Esophagus squamous epithelium (tissue), 4 donors: ENCODE data around the gene GOSR1.

ENCODE experiments used
- CTCF ChIP-seq, 6 experiments: fragments of 450-650 bp in 4 of 6; fragments of 200-600 bp in 2 of 6; sonication (generic) in 2 of 6; IDR thresholded peaks; one replicate each; pipeline ENCODE4 v1.5.1; 2016 to 2019; ENCODE audit warnings: antibody characterized with exemption in 6 of 6, mild to moderate bottlenecking in 4 of 6, moderate library complexity in 4 of 6
- POLR2A ChIP-seq, 4 donors: fragments of 450-650 bp; IDR thresholded peaks; one replicate each; pipeline ENCODE4 v1.6.1; 2017; ENCODE audit warnings: antibody characterized with exemption in 4 of 4, mild to moderate bottlenecking in 4 of 4, moderate library complexity in 3 of 4

- no peak for TF ChIP-seq CTCF (IDR thresholded peaks at IDR 0.05)
- TF ChIP-seq POLR2A (IDR thresholded peaks at IDR 0.05): no peak
Observed at GRCh38 chr17:30517786-30518185, 40.6 kb downstream of the GOSR1 start.
